HG02884 (cell line): ENCODE data around the gene HIVEP3.

Experiments
- ATAC-seq: cut with Tn5 transposase; IDR thresholded peaks from one replicate; pipeline ENCODE4 v1.9.1; 2021; ENCODE audit warnings: mild to moderate bottlenecking, moderate library complexity; ENCODE audit not compliant: unreplicated experiment

The HIVEP3 gene

GRCh38 chr1:41641475-41641814 lies 277.3 kb downstream of the HIVEP3 start:
- ATAC-seq, result no peak

GRCh38 chr1:41640756-41641474 lies 277.8 kb downstream of the HIVEP3 start:
- ATAC-seq, result no peak

GRCh38 chr1:41640141-41640751 lies 278.5 kb downstream of the HIVEP3 start:
- no peak for ATAC-seq

GRCh38 chr1:41639332-41639936 lies 279.3 kb downstream of the HIVEP3 start:
- no peak for ATAC-seq

- no peak for ATAC-seq
These were observed 280.4 kb downstream of the HIVEP3 start for GRCh38 chr1:41638086-41639024.

- ATAC-seq, result no peak
These were observed 281.4 kb downstream of the HIVEP3 start for GRCh38 chr1:41637367-41637766.

GRCh38 chr1:41633764-41634163 lies 285.0 kb downstream of the HIVEP3 start:
- no peak for ATAC-seq

- ATAC-seq, result no peak
These were observed 285.7 kb downstream of the HIVEP3 start for GRCh38 chr1:41632781-41633575.

- ATAC-seq, result no peak
These were observed 286.8 kb downstream of the HIVEP3 start for GRCh38 chr1:41631971-41632370.

GRCh38 chr1:41631154-41631553 lies 287.6 kb downstream of the HIVEP3 start:
- ATAC-seq, result no peak

GRCh38 chr1:41629571-41629970 lies 289.2 kb downstream of the HIVEP3 start:
- no peak for ATAC-seq

GRCh38 chr1:41629141-41629540 lies 289.6 kb downstream of the HIVEP3 start:
- ATAC-seq, result no peak

GRCh38 chr1:41627491-41628280 lies 291.0 kb downstream of the HIVEP3 start:
- no peak for ATAC-seq

- no peak for ATAC-seq
These were observed 291.9 kb downstream of the HIVEP3 start for GRCh38 chr1:41626616-41627375.

- ATAC-seq, result no peak
These were observed 292.6 kb downstream of the HIVEP3 start for GRCh38 chr1:41626146-41626545.

GRCh38 chr1:41623736-41624135 lies 295.0 kb downstream of the HIVEP3 start:
- ATAC-seq, result peak; percentile 32

GRCh38 chr1:41622859-41623732 lies 295.6 kb downstream of the HIVEP3 start:
- ATAC-seq, result peak; percentile 64

GRCh38 chr1:41622402-41622801 lies 296.3 kb downstream of the HIVEP3 start:
- no peak for ATAC-seq
